Activated T-cell treated with anti-CD3 and anti-CD28 coated beads for 4 hours (primary cell): Measurements from ENCODE around the gene S1PR3.

Experiments
- DNase-seq: peaks from one replicate; pipeline ENCODE4 v3.0.0-alpha.2; 2020

S1PR3 gene

GRCh38 chr9:89039104-89039465 lies 47.8 kb downstream of the S1PR3 start:
- no peak for DNase-seq

GRCh38 chr9:89039664-89040063 lies 48.4 kb downstream of the S1PR3 start:
- no peak for DNase-seq

GRCh38 chr9:89042984-89043383 lies 51.7 kb downstream of the S1PR3 start:
- DNase-seq, result no peak

GRCh38 chr9:89044104-89044503 lies 52.8 kb downstream of the S1PR3 start:
- DNase-seq, result no peak

GRCh38 chr9:89044881-89045280 lies 53.6 kb downstream of the S1PR3 start:
- DNase-seq, result no peak

- no peak for DNase-seq
These were observed 55.6 kb downstream of the S1PR3 start for GRCh38 chr9:89046832-89047231.

GRCh38 chr9:89047667-89048066 lies 56.4 kb downstream of the S1PR3 start:
- DNase-seq, result no peak

GRCh38 chr9:89048616-89049015 lies 57.3 kb downstream of the S1PR3 start:
- no peak for DNase-seq

GRCh38 chr9:89049646-89050045 lies 58.4 kb downstream of the S1PR3 start:
- no peak for DNase-seq

- DNase-seq, result no peak
These were observed 60.3 kb downstream of the S1PR3 start for GRCh38 chr9:89051421-89052025.

- DNase-seq, result no peak
These were observed 61.3 kb downstream of the S1PR3 start for GRCh38 chr9:89052470-89053097.

- no peak for DNase-seq
These were observed 62.0 kb downstream of the S1PR3 start for GRCh38 chr9:89053301-89053700.
